GM13977 (cell line): Measurements from ENCODE around the gene ZBP1.

Experiments used
- DNase-seq: peaks from one replicate; pipeline ENCODE4 v3.0.0; 2012; ENCODE audit warnings: low spot score
- in situ Hi-C: fragments of 300-500 bp; cut with MboI; formaldehyde crosslinking; loops from one replicate; pipeline ENCODE4 v1.12.0; 2022; ENCODE audit warnings: low sequenced_read_pairs, low pct_unique_long_range_greater_than_20kb, mixed read lengths, inconsistent platforms; ENCODE audit not compliant: unreplicated experiment
- TF ChIP-seq, protein P1 (sequence below): IDR thresholded peaks from 2 replicates; pipeline ENCODE4 v1.5.1; 2012; ENCODE audit warnings: mild to moderate bottlenecking, control low read depth; ENCODE audit not compliant: insufficient read depth; ENCODE audit errors: extremely low read depth, missing control alignments

The ZBP1 gene

DNA sequence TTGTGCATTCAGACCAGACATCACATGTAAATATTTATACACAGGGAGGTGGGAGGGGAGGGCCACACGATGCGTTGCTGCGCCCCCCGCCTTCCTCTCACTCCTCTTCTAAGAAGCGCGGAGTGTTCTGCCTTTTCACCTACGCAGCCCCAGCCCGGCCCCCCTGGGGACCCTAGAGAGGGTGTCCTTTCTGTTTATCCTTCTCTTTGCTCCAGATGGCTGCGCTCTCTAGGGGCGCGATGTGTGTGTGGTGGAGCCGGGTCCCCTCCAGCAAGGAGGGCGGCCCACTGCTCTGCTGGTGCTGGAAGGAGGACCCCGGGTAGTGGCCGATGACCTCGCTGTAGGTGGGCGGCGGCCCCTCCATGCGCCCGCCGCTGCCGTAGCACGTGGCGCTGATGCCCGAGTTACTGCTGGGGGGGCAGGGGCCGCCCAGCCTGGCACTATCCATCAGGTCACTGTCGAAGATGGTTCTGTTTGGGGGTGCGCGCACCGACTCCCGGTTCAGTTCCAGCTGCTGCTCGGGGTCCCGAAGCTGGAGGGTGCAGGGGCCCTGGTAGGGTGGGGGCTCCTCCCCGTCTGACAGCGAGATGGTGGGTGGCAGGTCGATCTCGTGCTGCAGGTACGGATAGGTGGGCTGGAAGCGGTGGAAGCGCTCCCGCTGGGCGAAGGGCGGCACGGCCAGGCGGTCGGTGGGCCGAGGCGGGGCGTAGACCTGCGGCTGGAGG lies 31.8 kb upstream of the ZBP1 start:
- peak; percentile 24 for DNase-seq
- in situ Hi-C loops, result loop anchor here (10.0 kb wide), 1 partner anchor 433 kb away; no protein-coding TSS in a partner anchor
- TF ChIP-seq, protein P1, sequence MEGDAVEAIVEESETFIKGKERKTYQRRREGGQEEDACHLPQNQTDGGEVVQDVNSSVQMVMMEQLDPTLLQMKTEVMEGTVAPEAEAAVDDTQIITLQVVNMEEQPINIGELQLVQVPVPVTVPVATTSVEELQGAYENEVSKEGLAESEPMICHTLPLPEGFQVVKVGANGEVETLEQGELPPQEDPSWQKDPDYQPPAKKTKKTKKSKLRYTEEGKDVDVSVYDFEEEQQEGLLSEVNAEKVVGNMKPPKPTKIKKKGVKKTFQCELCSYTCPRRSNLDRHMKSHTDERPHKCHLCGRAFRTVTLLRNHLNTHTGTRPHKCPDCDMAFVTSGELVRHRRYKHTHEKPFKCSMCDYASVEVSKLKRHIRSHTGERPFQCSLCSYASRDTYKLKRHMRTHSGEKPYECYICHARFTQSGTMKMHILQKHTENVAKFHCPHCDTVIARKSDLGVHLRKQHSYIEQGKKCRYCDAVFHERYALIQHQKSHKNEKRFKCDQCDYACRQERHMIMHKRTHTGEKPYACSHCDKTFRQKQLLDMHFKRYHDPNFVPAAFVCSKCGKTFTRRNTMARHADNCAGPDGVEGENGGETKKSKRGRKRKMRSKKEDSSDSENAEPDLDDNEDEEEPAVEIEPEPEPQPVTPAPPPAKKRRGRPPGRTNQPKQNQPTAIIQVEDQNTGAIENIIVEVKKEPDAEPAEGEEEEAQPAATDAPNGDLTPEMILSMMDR, result no peak

DNA sequence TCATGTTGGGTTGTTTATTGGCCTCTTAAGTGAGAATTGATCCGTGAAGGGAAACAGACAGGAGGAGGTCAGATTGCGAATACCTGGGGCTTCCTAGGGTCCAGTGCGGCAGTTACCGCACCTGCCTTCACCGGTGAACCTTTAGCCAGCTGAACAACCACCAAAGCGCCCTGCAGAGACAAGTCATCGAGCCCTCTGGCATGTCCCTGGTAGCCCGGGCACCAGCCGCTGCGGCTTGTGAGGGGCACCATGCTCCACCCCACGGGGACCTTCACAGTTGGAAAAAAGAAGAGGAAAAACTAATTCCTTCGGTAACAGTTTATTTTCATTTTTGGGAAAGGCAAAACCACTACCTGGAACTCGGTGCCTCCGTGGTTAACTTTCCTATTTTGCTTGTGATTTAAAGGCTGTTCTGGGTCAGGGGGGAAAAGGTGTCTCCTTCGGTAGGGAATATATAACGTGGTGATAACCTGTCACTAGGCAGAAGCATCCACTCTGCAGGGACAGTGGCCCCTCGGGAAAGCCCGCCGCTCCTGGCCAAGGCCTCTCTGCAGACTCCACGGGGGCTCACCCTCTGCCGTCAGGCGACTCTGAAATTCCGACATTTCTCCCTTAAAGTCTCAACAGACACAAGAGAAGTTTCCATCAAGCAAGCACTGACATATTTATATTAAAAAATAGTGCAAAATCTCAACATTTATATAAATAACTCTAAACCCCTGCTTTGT lies 30.7 kb upstream of the ZBP1 start:
- no peak for DNase-seq
- TF ChIP-seq, protein P1, result no peak
- in situ Hi-C loops, result loop anchor here (10.0 kb wide), 1 partner anchor 434 kb away; no protein-coding TSS in a partner anchor

DNA sequence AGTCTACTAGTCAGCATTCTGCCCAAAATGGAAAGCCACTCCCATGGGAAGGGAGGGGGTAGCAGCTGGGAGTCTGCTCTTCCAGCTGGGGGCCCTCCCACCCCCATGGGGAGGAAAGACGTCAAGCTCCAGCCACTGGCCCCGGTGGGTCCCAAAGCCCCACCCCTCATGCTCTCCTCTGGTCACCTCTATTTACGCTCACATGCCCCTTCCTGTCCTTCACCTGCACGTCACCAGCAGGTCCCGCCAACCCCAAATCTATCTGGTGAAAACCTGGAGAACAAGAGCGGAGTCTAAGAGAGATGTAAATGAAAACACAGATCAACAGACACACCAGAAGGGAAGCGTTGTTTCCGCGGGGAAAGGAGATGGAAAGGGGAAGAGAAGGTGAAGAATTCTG lies 30.0 kb upstream of the ZBP1 start:
- in situ Hi-C loops, result loop anchor here (10.0 kb wide), 1 partner anchor 435 kb away; no protein-coding TSS in a partner anchor
- TF ChIP-seq, protein P1, result no peak
- DNase-seq, result no peak

DNA sequence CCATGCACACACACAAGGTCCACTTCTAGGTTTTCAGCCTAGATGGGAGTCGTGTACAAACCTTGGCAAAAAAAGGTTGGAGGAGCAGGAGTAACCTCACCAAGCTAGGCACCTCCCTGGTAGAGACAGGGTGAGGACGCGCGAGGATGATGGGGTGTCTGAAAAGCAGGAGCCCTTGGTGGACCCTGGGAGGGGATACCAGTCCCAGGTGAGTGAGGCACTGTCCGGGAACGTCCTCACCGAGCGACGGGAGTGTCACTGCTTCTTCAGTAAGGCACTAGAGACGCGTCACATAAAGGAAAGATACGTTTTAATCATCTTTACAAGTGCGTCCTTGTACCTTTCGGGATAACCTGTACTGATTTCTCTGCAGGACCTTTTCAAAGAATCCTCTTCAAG lies 29.4 kb upstream of the ZBP1 start:
- TF ChIP-seq, protein P1, result no peak
- no peak for DNase-seq
- in situ Hi-C loops, result loop anchor here (10.0 kb wide), 1 partner anchor 435 kb away; no protein-coding TSS in a partner anchor

DNA sequence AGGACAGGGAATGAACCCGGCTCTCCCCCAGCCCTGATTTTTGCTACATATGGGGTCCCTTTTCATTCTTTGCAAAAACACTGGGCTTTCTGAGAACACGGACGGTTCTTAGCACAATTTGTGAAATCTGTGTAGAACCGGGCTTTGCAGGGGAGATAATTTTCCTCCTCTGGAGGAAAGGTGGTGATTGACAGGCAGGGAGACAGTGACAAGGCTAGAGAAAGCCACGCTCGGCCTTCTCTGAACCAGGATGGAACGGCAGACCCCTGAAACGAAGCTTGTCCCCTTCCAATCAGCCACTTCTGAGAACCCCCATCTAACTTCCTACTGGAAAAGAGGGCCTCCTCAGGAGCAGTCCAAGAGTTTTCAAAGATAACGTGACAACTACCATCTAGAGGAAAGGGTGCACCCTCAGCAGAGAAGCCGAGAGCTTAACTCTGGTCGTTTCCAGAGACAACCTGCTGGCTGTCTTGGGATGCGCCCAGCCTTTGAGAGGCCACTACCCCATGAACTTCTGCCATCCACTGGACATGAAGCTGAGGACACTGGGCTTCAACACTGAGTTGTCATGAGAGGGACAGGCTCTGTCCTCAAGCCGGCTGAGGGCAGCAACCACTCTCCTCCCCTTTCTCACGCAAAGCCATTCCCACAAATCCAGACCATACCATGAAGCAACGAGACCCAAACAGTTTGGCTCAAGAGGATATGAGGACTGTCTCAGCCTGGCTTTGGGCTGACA lies 28.8 kb upstream of the ZBP1 start:
- no peak for DNase-seq
- TF ChIP-seq, protein P1, result no peak
- in situ Hi-C loops, result no loop called here

DNA sequence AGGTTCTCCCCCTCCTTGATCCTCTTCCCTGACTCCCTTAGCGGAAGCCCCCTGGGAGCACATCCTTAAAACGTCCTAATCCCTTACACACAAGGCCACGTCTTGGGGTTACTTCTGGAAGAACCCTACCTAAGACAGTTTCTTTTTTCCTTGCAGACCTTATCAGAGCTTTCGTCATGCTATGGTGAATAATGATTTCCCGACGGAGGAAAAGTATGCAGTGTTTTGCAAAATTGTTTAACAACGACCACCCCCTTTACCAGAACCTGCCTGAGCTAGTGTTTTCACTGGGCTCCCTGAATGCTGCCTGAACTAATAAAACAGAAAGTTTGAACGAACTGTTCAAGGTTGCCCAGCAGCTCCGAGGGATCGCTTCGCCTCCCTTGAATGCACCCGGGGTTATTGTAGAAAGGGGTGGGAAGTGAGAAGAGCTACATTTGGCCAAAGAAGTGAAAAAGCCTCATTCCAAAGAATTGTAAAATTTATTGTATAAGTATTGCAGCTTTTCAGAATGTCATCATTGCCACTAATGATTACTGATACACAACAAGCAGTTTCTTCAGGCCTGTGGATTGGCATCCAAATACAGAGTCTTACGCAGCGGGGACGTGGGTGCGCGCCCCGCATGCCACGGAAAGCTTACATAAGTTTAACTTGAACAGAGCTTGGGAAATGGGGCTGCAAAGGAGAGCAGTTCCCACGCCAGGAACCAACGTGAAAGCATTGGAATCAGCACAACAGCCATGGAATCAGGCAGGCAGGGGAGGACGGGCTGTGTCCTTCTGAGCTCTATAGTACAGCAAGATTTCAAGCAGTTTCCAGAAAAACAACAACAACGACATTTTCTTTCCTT lies 27.9 kb upstream of the ZBP1 start:
- TF ChIP-seq, protein P1, result no peak
- in situ Hi-C loops, result no loop called here
- DNase-seq, result no peak
